DOHH2 (cell line): ENCODE data around the gene ROPN1B.

Experiments used
- CTCF ChIP-seq: fragments of 200-600 bp; sonication (generic); IDR thresholded peaks from one replicate; pipeline ENCODE4 v1.5.1; 2014; ENCODE audit warnings: antibody characterized with exemption, mild to moderate bottlenecking, low read depth, low read length; ENCODE audit not compliant: poor library complexity, severe bottlenecking
- EZH2phosphoT487 ChIP-seq: fragments of 200-600 bp; sonication (generic); IDR thresholded peaks from 2 replicates; pipeline ENCODE4 v1.6.1; 2017; ENCODE audit warnings: borderline replicate concordance, mild to moderate bottlenecking, antibody characterized with exemption, low read length, moderate library complexity, mixed read lengths

- TF ChIP-seq CTCF (no peak), EZH2phosphoT487 (no peak)
These were observed 61.5 kb downstream of the ROPN1B start for GRCh38 chr3:126030455-126030854.
